Measurements from ENCODE around the gene L3MBTL4. TPM values are rescaled to one million over a fixed set of nuclear protein-coding genes. Genes with fewer than 3 reads are reported as not detected.

The L3MBTL4 gene
- total RNA-seq, 6 experiments from 2014 or later = not detected

DNA sequence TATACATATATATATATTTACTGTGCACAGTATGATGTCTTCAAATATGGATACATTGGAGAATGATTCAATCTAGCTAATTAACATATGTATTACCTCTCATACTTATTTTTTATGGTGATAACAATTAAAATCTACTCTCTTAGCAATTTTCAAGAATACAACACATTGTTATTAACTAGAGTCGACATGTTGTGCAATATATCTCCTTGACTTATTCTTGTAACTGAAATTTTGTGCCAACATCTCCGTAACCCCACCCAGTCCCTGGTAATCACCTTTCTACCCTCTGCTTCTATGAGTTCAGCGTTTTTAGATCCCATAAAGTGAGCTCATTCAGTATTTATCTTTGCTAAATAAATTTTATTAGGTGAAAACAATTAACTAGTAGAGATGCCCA is 303.0 kb downstream of the L3MBTL4 start:
- no peaks in the 10 kb centered on the region; the same call in 1 of the 2 replicates for H3K36me3 Mint-ChIP-seq (ENCODE audit: low read depth)
- H3K4me1 Mint-ChIP-seq (ENCODE audit: low read depth) = no peaks in the 10 kb centered on the region
- H3K9me3 Mint-ChIP-seq = peaks cover 21% of the 10 kb centered on the region
- H3K27me3 Mint-ChIP-seq (ENCODE audit: insufficient read depth) = peaks cover 2% of the 10 kb centered on the region; the same call in 1 of the 2 replicates
- no peak overlapping the region for H3K4me3 Mint-ChIP-seq
- H3K27ac Mint-ChIP-seq = no peak overlapping the region
- TF ChIP-seq, protein P1, sequence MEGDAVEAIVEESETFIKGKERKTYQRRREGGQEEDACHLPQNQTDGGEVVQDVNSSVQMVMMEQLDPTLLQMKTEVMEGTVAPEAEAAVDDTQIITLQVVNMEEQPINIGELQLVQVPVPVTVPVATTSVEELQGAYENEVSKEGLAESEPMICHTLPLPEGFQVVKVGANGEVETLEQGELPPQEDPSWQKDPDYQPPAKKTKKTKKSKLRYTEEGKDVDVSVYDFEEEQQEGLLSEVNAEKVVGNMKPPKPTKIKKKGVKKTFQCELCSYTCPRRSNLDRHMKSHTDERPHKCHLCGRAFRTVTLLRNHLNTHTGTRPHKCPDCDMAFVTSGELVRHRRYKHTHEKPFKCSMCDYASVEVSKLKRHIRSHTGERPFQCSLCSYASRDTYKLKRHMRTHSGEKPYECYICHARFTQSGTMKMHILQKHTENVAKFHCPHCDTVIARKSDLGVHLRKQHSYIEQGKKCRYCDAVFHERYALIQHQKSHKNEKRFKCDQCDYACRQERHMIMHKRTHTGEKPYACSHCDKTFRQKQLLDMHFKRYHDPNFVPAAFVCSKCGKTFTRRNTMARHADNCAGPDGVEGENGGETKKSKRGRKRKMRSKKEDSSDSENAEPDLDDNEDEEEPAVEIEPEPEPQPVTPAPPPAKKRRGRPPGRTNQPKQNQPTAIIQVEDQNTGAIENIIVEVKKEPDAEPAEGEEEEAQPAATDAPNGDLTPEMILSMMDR (IDR thresholded peaks at IDR 0.05) = no peak
- DNase-seq = no peak

DNA sequence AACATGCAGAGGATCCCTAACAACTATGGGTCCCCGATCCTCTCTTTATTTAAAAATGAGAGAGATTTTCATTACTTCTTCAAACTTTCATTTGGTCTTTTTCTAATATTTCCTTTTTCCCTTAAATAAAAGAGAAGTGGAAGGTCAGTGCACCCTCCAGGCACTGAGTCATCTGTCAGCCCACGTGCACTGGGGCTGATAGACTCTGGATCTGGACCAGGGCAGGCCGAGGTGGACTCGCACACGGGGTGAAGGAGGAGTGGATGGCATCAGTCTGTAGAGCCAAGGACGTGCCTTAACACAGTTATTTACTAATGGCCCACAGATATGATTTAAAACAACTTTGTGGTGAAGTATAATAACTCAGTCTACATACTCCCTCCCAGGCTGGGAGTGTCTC is 305.0 kb downstream of the L3MBTL4 start:
- no peak overlapping the region for H3K4me3 Mint-ChIP-seq
- H3K27ac Mint-ChIP-seq = no peak overlapping the region
- no peaks in the 10 kb centered on the region for H3K4me1 Mint-ChIP-seq (ENCODE audit: low read depth)
- TF ChIP-seq, protein P1 (IDR thresholded peaks at IDR 0.05) = no peak
- H3K36me3 Mint-ChIP-seq (ENCODE audit: low read depth) = no peaks in the 10 kb centered on the region
- peaks cover 2% of the 10 kb centered on the region; the same call in 1 of the 2 replicates for H3K27me3 Mint-ChIP-seq (ENCODE audit: insufficient read depth)
- peaks cover 13% of the 10 kb centered on the region for H3K9me3 Mint-ChIP-seq
- DNase-seq = no peak

DNA sequence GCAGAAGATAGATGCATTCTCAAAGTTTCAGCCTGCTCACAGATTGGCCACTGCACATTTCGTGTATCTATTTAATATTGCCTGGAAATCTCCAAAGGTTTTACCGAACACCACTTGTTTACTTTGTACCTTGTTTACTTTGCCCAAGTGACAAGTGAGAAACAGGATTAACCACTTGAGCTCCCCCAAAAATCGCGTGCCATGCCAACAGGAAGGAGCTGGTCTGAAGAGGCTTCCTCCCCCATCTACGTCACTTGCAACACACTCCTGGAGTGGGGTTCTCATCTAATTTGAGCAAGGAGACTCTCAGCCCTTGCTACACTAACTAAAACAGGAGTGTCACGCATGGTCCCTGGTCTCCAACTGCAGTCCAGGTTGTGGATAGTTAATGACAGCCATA is 306.9 kb downstream of the L3MBTL4 start:
- TF ChIP-seq, protein P1 (IDR thresholded peaks at IDR 0.05) = no peak
- H3K9me3 Mint-ChIP-seq = peaks cover 20% of the 10 kb centered on the region

DNA sequence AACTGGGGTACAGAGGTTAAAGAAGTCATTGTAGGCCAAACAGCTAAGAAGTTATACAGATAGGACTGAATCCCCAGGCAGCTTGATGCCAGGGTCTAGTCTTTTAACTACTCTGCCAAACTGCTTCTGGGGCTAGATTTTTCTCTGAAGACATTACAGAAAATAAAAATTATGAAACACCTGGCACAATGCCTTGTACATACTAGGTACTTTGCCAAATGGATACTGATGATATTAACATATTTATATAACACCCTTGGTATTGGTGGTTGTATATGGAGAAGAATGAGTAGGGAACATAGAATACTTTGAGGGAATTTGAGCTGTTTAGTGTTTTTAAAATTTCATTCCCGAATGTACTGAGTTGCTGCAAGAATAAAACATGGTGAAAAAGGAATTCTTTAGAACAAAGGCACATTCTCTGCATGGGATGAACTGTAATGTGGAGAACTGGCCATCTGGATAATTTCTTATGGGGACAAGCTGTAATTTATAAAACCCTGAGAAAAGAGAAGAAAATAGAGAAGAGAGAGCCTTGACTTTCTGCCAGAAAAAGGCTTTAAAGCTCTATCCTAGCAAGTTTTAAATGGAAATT is 308.5 kb downstream of the L3MBTL4 start:
- H3K4me1 Mint-ChIP-seq (ENCODE audit: low read depth) = no peaks in the 10 kb centered on the region

More for the DNA sequence above, 306.9 kb downstream of the L3MBTL4 start:
- Mint-ChIP-seq H3K27ac (no peak overlapping the region), H3K4me1 (ENCODE audit: low read depth) (no peaks in the 10 kb centered on the region), H3K4me3 (no peak overlapping the region), H3K36me3 (ENCODE audit: low read depth) (no peaks in the 10 kb centered on the region), H3K27me3 (ENCODE audit: insufficient read depth) (peaks cover 2% of the 10 kb centered on the region; the same call in 1 of the 2 replicates)
- no peak for DNase-seq

DNA sequence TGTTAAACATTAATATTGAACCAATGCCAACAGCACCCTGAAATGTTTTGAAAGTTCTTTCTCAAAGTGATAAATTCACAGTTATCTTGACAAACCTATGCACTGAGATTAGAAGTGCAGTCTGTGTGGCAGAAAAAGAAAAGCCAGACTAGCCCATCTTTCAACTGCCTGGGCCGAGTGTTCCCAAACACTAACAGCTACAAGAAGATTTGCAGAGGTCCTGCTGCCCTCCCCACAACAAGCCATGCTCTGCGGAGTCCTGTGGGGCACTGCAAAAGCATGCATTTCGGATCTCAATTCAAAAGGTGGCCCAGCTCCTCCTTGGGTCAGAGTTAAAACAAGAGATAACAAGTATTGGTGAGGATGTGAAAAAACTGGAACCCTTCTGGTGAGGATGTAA is 311.0 kb downstream of the L3MBTL4 start:
- H3K27me3 Mint-ChIP-seq (ENCODE audit: insufficient read depth) = peaks cover 2% of the 10 kb centered on the region; the same call in 1 of the 2 replicates
- no peak for DNase-seq
- H3K4me3 Mint-ChIP-seq = no peak overlapping the region
- TF ChIP-seq, protein P1 (IDR thresholded peaks at IDR 0.05) = no peak
- no peak overlapping the region for H3K27ac Mint-ChIP-seq
- H3K9me3 Mint-ChIP-seq = peaks cover 35% of the 10 kb centered on the region
- no peaks in the 10 kb centered on the region for H3K36me3 Mint-ChIP-seq (ENCODE audit: low read depth)
- H3K4me1 Mint-ChIP-seq (ENCODE audit: low read depth) = no peaks in the 10 kb centered on the region

More for the DNA sequence above, 308.5 kb downstream of the L3MBTL4 start:
- Mint-ChIP-seq H3K9me3 (peaks cover 35% of the 10 kb centered on the region), H3K27me3 (ENCODE audit: insufficient read depth) (peaks cover 2% of the 10 kb centered on the region; the same call in 1 of the 2 replicates), H3K4me3 (no peak overlapping the region), H3K27ac (no peak overlapping the region), H3K36me3 (ENCODE audit: low read depth) (no peaks in the 10 kb centered on the region)
- no peak for DNase-seq
- TF ChIP-seq, protein P1 (IDR thresholded peaks at IDR 0.05) = no peak
